ENCODE measurements around the gene PLEKHG3. TPM values are rescaled to one million over a fixed set of nuclear protein-coding genes. Genes with fewer than 3 reads are reported as not detected.

Gene PLEKHG3
- polyA plus RNA-seq, 1 donor, result 19.7 TPM

DNA sequence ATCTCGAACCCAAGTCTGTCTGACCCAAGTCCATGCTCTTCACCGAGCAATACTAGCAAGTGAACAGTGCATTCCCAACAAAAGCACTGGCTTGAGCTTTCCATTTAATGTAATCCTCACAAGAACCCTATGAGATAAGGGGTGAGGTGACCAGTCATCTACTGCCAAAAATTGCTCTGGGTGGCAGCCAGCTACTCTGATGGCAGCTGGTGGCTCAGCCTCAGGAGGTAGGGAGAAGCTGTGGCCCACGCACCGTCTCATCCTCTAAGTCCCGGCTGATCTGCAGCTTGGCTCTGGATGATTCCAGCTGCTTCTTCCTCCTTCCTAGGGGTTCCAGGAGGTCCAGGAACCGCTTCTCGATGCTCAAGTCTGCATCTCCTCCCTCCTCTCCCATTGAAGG, 75.2 kb downstream of the PLEKHG3 start:
- no peak for DNase-seq (ENCODE audit: low read depth)

DNA sequence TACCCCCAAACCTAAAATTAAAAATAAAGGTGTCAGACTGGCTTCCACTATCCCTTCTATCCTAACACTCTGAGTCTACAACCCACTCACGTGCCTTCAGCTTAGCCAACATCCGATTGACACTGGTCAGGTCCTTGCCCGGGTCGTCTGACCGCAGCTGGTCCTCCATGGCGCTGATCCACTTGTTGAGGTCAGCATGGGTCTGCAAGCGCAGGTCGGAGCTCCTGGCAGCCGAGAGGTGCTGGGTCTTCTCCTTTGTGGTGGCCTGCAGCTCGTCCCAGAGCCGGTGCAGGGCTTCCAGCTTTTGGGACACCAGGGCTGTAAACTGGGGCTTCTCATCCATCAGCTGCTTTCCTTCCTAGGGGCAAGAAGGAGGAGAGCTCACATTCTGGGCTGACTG, 78.0 kb downstream of the PLEKHG3 start:
- no peak for DNase-seq (ENCODE audit: low read depth)

DNA sequence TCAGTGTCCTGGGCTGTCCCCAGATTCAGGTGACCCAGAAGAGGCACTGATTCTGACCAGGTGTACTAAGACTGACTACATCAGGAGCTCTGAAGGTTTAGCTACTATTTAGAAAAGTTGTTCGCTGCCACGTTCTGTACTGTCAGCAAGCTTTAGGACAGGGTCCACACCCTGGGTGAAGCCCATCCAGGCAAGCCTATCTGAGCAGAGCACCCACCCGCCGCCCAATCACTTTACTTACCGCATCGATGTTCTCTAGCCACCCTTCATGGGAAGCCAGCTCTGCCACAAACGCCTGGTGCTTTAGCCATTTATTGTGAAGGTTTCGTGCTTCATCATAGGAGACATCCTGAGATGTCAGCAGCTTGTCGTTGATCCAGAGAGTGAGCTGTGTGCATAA, 79.8 kb downstream of the PLEKHG3 start:
- DNase-seq (ENCODE audit: low read depth), result no peak

DNA sequence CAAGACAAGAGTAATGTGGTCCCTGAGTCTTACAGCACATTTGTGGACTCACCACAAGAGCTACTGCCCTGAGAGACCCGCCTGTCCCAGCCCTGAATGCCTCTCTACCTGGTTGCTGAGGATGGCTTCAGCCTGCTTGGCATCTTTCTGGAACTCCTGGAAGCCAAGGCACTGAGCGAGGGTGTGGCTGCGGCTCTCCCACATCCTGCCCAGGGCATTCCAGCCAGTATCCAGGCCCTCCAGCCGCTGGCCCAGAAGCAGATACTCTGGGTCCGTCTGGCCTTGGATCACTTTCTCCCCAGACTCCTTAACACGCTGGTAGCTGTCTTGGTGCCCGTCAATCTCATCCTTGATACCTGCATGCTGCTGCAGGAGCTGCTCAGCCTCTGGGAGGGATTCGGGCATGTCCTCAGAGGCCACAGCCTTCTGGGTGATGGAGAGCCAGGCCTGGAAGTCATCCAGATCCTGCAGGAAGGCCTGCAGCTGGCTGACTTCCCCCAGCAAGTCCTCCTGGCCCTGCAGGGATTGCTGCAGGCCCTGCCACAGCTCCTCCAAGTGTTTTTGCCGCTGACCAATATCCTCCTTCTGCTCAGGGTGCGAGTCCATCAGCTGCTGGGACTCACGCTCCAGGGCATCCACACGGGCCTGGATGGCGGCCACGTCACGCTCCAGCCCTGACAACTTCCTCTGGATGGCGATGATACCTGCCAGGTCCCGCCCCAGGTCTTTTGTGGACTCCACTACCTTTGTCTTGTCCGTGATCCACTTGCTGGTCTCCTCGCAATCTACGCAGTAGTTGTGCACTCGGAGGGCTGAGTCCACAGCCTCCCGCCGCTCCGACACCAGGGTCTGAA, 82.3 kb downstream of the PLEKHG3 start:
- DNase-seq (ENCODE audit: low read depth), result no peak

DNA sequence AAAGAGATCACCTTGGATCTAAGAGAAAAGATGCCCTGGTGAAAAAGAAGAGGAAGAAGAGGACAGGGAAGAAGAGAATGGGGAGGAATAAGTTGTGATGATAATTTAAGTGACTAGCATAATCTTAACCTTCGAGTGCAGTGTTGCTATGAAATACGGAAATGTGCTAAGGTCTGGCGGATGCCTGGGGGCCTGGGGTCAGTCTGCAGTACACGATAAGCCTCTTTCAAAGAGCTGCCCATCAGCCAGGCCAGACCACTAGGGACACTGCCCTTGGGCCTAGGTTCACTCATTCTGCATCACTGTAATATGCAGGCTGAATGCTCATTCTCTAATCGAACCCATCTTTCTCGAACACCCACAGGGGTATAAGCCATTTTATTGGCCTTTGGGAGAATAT, 83.4 kb downstream of the PLEKHG3 start:
- DNase-seq (ENCODE audit: low read depth), result no peak

DNA sequence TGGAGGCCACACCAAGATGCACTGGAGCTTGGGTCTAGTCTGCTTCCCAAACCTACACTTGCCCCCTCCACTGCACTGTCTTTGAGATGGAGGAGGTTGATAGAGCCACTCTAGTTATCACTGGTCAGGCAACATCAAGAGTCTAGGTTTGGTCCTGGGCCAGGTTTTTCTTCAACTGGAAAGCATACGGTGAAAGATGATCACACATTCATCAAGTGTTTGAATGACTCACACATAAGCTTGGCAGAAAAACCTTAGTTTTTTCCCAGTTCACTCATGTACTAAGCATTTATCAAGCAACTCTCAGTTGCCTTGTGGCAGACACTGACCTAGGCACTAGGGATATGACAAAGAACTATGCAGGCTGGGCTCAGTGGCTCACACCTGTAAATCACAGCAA, 84.5 kb downstream of the PLEKHG3 start:
- DNase-seq (ENCODE audit: low read depth), result no peak

DNA sequence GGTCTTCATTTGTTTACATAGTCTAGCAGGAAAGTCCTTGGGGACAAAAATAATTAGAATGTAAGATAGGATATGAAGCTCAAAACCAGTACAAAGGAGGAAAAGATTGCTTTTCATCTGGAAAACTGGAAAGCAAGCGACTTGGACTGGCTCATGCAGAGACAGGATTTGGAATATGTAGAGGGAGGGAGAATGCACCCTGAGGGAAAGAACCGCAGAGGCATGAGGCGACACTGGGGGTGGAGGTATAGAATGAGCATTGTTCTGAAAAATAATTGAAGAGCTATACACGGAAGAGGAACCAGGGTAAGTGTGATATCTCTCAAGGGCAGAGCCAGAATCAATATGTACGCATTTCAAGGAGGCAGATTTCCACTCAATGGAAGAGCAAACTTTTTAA, 85.5 kb downstream of the PLEKHG3 start:
- no peak for DNase-seq (ENCODE audit: low read depth)

DNA sequence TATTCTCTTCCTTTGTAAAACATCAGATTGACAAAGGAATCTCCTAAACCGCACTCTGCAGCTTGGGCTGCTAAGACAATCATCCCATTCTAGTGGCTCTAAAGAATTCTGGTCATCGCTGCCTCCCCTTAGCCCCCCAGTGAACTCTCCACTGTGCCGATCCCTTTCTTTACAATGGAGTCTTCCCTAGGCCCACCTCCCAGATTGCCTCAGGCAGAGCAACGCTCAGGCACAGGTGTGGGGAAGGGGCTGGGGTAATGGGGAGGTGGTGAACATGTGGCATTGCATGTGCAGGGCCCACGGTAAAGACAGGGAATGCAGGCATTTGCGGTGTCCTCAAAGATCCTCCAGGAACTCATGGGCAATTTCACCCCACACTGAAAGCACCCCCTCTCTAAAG, 86.3 kb downstream of the PLEKHG3 start:
- no peak for DNase-seq (ENCODE audit: low read depth)

DNA sequence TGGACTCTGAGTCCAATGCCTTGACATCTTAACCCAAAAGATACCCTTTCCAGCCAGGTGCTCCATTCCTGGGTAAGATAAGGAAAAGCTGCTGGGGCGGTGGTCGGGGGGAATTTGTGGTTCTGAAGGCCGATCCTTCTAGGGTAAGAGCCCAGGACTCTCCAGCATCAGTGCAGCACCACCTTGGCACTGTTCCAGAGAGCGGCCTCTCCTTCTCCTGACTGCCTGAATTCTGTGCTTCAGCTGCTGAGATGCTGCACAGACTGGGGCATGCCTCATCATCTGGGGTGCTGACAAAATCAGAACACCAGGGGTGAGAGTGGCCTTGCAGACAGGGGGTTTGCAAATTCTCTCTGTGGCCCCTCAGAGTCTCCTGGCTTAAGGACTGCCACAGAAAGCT, 88.0 kb downstream of the PLEKHG3 start:
- no peak for DNase-seq (ENCODE audit: low read depth)

DNA sequence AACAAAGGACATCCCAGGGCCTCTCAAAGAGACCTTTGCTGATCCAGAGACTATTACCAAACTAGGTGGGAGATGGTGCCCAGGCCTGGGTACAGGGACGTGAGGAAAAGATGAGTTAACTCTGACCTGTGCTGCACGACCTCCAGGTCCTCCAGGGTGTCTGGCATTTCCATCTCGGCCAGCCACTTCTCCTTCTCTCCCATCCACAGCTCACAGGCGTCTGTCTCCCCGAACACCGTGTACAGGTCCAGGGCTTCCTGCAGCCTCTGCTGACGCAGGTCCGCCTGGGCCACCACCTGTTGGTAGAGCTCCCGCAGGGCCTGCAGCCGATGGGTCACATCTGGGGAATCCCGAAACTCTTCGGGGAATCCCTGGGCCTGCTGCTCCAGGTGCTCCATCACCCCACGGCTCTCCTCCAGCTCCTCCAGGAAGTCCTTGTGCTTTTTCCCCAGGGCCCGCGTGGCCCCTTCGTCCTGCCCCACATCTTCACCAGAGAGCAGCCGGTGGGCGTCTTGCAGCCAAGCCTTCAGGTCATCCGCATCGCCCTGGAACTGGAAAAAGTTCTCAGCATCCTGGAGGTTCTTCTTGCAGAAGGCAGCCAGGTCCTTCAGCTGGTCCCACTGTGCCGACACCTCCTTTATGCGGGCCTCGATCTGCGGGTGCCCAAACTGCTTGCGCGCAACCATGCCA, 88.8 kb downstream of the PLEKHG3 start:
- no peak for DNase-seq (ENCODE audit: low read depth)

DNA sequence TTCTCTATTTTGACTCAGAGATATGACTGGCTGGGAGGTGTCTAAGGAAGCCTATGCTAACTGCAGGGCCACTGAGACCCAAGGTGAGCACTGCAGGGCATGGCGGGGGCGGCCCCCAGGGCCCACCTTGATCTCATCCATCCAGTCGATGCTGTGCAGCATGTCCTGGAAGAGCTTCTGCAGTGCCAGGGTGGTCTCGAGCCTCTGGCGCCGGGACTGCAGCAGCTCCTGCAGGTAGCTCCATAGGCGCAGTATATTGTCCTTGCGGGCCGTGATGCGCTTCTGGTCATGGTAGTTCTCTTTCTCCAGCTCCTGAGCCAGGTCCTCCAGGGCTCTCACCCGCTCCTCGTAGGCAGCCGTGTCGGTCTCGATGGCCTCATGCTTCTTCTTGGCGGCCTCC, 91.0 kb downstream of the PLEKHG3 start:
- DNase-seq (ENCODE audit: low read depth), result no peak

DNA sequence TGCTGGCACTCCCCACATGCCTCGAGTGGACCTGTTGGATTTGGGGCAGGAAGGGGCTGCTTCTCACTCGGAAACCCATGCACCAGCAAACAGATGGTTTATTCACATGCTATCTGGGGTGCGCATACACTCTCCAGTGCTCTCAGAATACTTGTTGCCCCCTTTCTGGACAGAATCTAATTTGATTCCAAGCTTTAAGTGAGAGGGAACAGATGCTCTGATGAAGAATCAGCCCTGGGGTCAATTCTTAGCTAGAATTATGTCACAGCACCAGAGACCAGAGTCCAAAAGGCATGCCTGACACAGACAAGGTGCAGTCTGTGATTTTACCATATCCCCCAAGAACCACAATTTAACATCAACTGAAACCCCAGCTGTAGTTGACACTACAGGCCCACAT, 91.7 kb downstream of the PLEKHG3 start:
- no peak for DNase-seq (ENCODE audit: low read depth)

DNA sequence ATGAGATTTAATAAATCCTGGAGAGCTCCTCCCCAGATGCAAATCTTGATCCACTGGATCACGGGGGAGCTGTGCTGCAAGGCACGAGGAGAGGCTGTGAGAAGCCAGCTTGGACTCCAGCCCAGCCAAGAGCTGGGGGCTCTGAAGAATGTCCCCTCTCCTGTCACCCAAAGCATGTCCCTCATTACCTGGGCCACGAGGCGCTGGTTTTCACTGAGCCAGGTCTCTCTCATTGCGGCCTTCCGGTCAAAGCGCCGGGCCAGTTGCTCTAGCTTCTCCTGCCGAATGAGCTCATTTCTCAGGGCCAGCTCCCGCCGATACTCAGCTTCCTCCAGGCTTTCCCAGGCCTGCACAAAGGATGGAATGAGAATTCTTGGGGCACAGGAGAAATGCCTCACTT, 92.1 kb downstream of the PLEKHG3 start:
- DNase-seq (ENCODE audit: low read depth), result no peak

DNA sequence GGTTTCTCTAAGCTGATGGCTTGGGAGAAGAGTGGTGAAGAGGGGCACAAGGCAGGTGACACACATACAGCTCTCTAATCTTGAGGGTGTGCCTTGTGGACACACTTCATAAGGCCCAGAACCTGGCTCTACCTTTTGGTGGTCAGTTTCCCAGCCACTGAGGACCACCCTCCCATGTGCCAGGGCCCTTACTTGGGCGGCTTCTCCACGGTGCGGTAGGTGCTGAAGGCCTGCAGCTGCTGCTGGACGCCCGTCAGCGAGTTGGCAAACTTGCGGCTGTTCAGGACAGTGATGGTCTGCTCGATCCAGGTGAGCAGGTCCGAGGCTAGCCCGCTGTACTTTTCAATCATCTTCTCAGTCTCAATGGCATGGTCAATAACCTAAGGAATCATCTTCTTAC, 95.3 kb downstream of the PLEKHG3 start:
- DNase-seq (ENCODE audit: low read depth), result no peak

Other genes with a start within 250 kb of the PLEKHG3 start
- 0.44 TPM for gene AKAP5, start 238.9 kb upstream of the PLEKHG3 start, polyA plus RNA-seq (ENCODE audit: insufficient read length)
- 8.8 TPM for gene ZBTB25, start 200.6 kb upstream of the PLEKHG3 start, polyA plus RNA-seq (ENCODE audit: insufficient read length)
- 27.2 TPM for gene ZBTB1, start 199.7 kb upstream of the PLEKHG3 start, polyA plus RNA-seq (ENCODE audit: insufficient read length)
- gene HSPA2, start 163.7 kb upstream of the PLEKHG3 start, polyA plus RNA-seq (ENCODE audit: insufficient read length), result 5.0 TPM
- 0.40 TPM for gene PPP1R36, start 154.5 kb upstream of the PLEKHG3 start, polyA plus RNA-seq (ENCODE audit: insufficient read length)
- gene SPTB, start 175.5 kb downstream of the PLEKHG3 start, polyA plus RNA-seq (ENCODE audit: insufficient read length), result 178 TPM
- 38.5 TPM for gene CHURC1, start 210.0 kb downstream of the PLEKHG3 start, polyA plus RNA-seq (ENCODE audit: insufficient read length)
- gene GPX2, start 238.3 kb downstream of the PLEKHG3 start, polyA plus RNA-seq (ENCODE audit: insufficient read length), result 0.35 TPM